Osteocyte (in vitro differentiated cells): ENCODE measurements around the gene LFNG. TPM values are rescaled to one million over a fixed set of nuclear protein-coding genes. Genes with fewer than 3 reads are reported as not detected.

Experiments used
- DNase-seq: peaks from one replicate; pipeline ENCODE4 v3.0.0; 2021; ENCODE audit warnings: mixed read lengths; ENCODE audit not compliant: unreplicated experiment; ENCODE audit errors: extremely low spot score
- H3K27ac Mint-ChIP-seq: one replicate; pipeline ENCODE4 v1.8.0; 2021; ENCODE audit warnings: mild to moderate bottlenecking, mixed read lengths; ENCODE audit not compliant: unreplicated experiment
- H3K27me3 Mint-ChIP-seq: one replicate; pipeline ENCODE4 v1.8.0; 2021; ENCODE audit warnings: mixed read lengths; ENCODE audit not compliant: unreplicated experiment
- H3K36me3 Mint-ChIP-seq: one replicate; pipeline ENCODE4 v1.8.0; 2021; ENCODE audit warnings: mixed read lengths; ENCODE audit not compliant: unreplicated experiment
- H3K4me1 Mint-ChIP-seq: one replicate; pipeline ENCODE4 v1.8.0; 2021; ENCODE audit warnings: mixed read lengths; ENCODE audit not compliant: unreplicated experiment
- H3K4me3 Mint-ChIP-seq: one replicate; pipeline ENCODE4 v1.8.0; 2021; ENCODE audit warnings: mild to moderate bottlenecking, moderate library complexity, mixed read lengths; ENCODE audit not compliant: unreplicated experiment
- H3K9me3 Mint-ChIP-seq: one replicate; pipeline ENCODE4 v1.8.0; 2021; ENCODE audit warnings: mixed read lengths; ENCODE audit not compliant: unreplicated experiment
- CTCF ChIP-seq: fragments of 200-600 bp; sonication (generic); IDR thresholded peaks from 2 replicates; pipeline ENCODE4 v1.5.0; 2021; ENCODE audit warnings: antibody characterized with exemption, mild to moderate bottlenecking, moderate library complexity
- total RNA-seq: library from RNA; stranded (reverse); gene quantifications from 2 replicates; pipeline ENCODE4 v1.2.1, GENCODE V29; 2021

The LFNG gene
- total RNA-seq, 1 donor from 2014 or later, result 23.3 TPM

GRCh38 chr7:2503056-2503941 lies 16.3 kb upstream of the LFNG start:
- Mint-ChIP-seq H3K27me3 (no peaks in the 10 kb centered on the region), H3K4me1 (peaks cover 13% of the 10 kb centered on the region), H3K4me3 (no peak overlapping the region), H3K9me3 (no peaks in the 10 kb centered on the region), H3K36me3 (no peaks in the 10 kb centered on the region), H3K27ac (no peak overlapping the region)
- TF ChIP-seq CTCF, result no peak
- no peak for DNase-seq

GRCh38 chr7:2504128-2504888 lies 15.3 kb upstream of the LFNG start:
- H3K27me3 Mint-ChIP-seq, result no peaks in the 10 kb centered on the region
- no peaks in the 10 kb centered on the region for H3K36me3 Mint-ChIP-seq
- no peak overlapping the region for H3K27ac Mint-ChIP-seq
- no peaks in the 10 kb centered on the region for H3K9me3 Mint-ChIP-seq
- peaks cover 24% of the 10 kb centered on the region for H3K4me1 Mint-ChIP-seq
- no peak overlapping the region for H3K4me3 Mint-ChIP-seq
- TF ChIP-seq CTCF, result no peak
- no peak for DNase-seq

GRCh38 chr7:2504889-2505375 lies 14.6 kb upstream of the LFNG start:
- Mint-ChIP-seq H3K27me3 (no peaks in the 10 kb centered on the region), H3K36me3 (no peaks in the 10 kb centered on the region), H3K4me1 (peaks cover 25% of the 10 kb centered on the region), H3K27ac (no peak overlapping the region), H3K9me3 (no peaks in the 10 kb centered on the region), H3K4me3 (no peak overlapping the region)
- no peak for DNase-seq
- no peak for TF ChIP-seq CTCF

- TF ChIP-seq CTCF, result no peak
- no peak for DNase-seq
- no peak overlapping the region for H3K4me3 Mint-ChIP-seq
- H3K9me3 Mint-ChIP-seq, result no peaks in the 10 kb centered on the region
- peaks cover 25% of the 10 kb centered on the region for H3K4me1 Mint-ChIP-seq
- H3K36me3 Mint-ChIP-seq, result no peaks in the 10 kb centered on the region
- no peaks in the 10 kb centered on the region for H3K27me3 Mint-ChIP-seq
- H3K27ac Mint-ChIP-seq, result no peak overlapping the region
Measured at GRCh38 chr7:2505401-2505800, 14.2 kb upstream of the LFNG start.
